Glutamatergic neuron (in vitro differentiated cells): ENCODE results near the gene UBE2E3. TPM values are rescaled to one million over a fixed set of nuclear protein-coding genes. Genes with fewer than 3 reads are reported as not detected.

Source experiments
- DNase-seq: peaks from one replicate; pipeline ENCODE4 v3.0.0; 2022
- H3K27ac Mint-ChIP-seq: one replicate; pipeline ENCODE4 v1.8.0; 2020; ENCODE audit warnings: mild to moderate bottlenecking, mixed read lengths, inconsistent platforms; ENCODE audit not compliant: unreplicated experiment
- H3K27me3 Mint-ChIP-seq: one replicate; pipeline ENCODE4 v1.8.0; 2020; ENCODE audit warnings: mild to moderate bottlenecking, moderate library complexity, mixed read lengths, inconsistent platforms; ENCODE audit not compliant: unreplicated experiment
- H3K36me3 Mint-ChIP-seq: one replicate; pipeline ENCODE4 v1.8.0; 2020; ENCODE audit warnings: mild to moderate bottlenecking, mixed read lengths, inconsistent platforms; ENCODE audit not compliant: unreplicated experiment
- H3K4me1 Mint-ChIP-seq: one replicate; pipeline ENCODE4 v1.8.0; 2020; ENCODE audit warnings: mild to moderate bottlenecking, low read depth, mixed read lengths, inconsistent platforms; ENCODE audit not compliant: unreplicated experiment
- H3K4me3 Mint-ChIP-seq: one replicate; pipeline ENCODE4 v1.8.0; 2020; ENCODE audit warnings: mild to moderate bottlenecking, mixed read lengths, inconsistent platforms; ENCODE audit not compliant: unreplicated experiment
- H3K9me3 Mint-ChIP-seq: one replicate; pipeline ENCODE4 v1.8.0; 2020; ENCODE audit warnings: mild to moderate bottlenecking, moderate library complexity, mixed read lengths, inconsistent platforms; ENCODE audit not compliant: unreplicated experiment
- total RNA-seq: library from RNA; stranded (reverse); fragmentation: NEBNext Ultra II Directional; extraction: Animal tissue kit (Norgen Biotek cat#: 25700); gene quantifications from one replicate; pipeline ENCODE4 v1.2.1, GENCODE V29; 2021; ENCODE audit not compliant: unreplicated experiment
- TF ChIP-seq, protein P1 (sequence below): fragments of 200-600 bp; sonication (generic); IDR thresholded peaks from one replicate; pipeline ENCODE4 v1.5.0; 2021; ENCODE audit not compliant: partially characterized antibody, unreplicated experiment

The UBE2E3 gene
- total RNA-seq, 1 donor from 2014 or later, result 294 TPM

DNA sequence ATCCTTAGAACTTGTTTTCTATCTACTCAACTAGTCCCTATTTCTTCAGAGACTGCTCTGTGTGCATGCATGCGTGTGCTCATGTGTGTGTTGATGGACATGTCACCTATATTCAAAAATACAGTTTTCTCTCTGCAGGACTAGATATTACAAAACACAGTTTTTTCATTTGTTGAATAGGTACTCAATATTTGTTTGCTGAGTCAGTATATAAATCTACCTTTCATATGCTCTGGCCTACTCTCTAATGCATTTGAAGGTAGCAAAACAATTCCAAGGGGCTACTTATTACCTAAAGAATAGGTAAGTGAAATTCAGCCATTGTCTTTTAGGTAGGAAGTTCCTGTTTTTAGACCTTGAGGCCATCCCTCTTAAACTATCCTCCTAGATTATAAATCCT lies 8.6 kb upstream of the UBE2E3 start:
- Mint-ChIP-seq H3K4me3 (no peak overlapping the region), H3K36me3 (no peaks in the 10 kb centered on the region), H3K9me3 (no peaks in the 10 kb centered on the region), H3K27ac (no peak overlapping the region), H3K4me1 (peaks cover 12% of the 10 kb centered on the region), H3K27me3 (no peaks in the 10 kb centered on the region)
- TF ChIP-seq, protein P1, sequence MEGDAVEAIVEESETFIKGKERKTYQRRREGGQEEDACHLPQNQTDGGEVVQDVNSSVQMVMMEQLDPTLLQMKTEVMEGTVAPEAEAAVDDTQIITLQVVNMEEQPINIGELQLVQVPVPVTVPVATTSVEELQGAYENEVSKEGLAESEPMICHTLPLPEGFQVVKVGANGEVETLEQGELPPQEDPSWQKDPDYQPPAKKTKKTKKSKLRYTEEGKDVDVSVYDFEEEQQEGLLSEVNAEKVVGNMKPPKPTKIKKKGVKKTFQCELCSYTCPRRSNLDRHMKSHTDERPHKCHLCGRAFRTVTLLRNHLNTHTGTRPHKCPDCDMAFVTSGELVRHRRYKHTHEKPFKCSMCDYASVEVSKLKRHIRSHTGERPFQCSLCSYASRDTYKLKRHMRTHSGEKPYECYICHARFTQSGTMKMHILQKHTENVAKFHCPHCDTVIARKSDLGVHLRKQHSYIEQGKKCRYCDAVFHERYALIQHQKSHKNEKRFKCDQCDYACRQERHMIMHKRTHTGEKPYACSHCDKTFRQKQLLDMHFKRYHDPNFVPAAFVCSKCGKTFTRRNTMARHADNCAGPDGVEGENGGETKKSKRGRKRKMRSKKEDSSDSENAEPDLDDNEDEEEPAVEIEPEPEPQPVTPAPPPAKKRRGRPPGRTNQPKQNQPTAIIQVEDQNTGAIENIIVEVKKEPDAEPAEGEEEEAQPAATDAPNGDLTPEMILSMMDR, result no peak
- DNase-seq, result no peak

DNA sequence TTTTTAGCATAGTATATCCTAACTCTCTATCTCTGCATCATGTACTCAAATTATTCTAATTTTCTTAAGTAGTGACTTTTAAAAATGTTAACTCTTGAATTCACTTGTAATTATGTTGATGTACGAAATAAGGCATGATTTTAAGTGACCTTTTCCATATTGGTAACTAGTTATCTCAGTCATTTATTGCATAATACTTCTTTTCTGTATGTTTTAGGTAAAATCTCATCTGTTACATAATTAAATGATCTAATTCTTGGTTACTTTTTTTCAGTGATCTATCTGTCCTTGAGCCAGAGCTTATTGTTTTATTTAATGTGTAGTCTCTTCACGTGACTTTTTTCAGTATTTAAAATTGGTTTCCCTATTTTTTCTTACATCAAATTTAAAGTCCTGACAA lies 4.8 kb upstream of the UBE2E3 start:
- Mint-ChIP-seq H3K36me3 (no peaks in the 10 kb centered on the region), H3K27me3 (peaks cover 2% of the 10 kb centered on the region), H3K4me3 (no peak overlapping the region), H3K27ac (no peak overlapping the region), H3K9me3 (no peaks in the 10 kb centered on the region), H3K4me1 (peaks cover 7% of the 10 kb centered on the region)
- DNase-seq, result no peak
- TF ChIP-seq, protein P1, result no peak

DNA sequence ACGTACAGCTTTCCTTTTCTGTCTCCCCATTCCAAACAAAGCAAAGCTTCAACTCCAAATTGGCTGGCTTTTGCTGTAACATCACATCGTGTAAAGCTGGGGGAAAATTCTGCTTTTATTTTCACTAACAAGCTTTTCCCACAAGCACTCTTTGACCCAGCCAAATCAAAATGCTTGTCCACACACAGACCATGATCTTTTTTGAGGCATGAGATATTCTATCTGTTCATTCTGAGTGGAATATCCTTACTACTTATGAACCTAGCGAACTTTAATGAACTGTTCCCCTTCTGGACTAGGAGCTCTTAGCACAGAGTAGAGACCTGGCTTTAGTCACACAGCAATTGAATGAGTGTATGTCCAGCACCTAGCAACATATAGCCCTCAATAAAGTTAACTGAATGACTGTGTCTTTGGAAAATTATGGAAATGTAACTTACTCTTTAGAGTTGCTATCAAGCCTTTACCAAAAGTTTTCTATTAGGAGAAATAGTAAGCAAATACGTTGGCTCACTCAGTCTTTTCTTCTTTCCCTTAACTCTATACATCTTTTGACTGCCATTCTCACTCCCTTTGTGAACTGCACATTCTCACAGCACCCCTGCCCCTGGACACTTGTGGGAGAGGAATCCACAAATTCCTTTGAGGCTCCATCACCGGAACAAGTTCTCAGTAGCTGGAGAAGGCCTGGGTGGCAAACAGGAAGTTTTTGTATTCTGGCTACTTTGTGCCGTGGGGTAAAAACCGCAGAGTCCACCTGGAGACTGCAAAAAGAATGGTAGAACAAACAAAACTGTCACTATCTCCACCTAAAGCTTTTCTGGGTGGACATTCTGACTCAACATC lies 1.3 kb upstream of the UBE2E3 start:
- TF ChIP-seq, protein P1, result no peak
- Mint-ChIP-seq H3K4me3 (peak overlapping the region; percentile 79), H3K4me1 (peaks cover 2% of the 10 kb centered on the region), H3K27ac (peak overlapping the region; percentile 52), H3K9me3 (peaks cover 6% of the 10 kb centered on the region), H3K36me3 (no peaks in the 10 kb centered on the region), H3K27me3 (peaks cover 7% of the 10 kb centered on the region)
- DNase-seq, result no peak

DNA sequence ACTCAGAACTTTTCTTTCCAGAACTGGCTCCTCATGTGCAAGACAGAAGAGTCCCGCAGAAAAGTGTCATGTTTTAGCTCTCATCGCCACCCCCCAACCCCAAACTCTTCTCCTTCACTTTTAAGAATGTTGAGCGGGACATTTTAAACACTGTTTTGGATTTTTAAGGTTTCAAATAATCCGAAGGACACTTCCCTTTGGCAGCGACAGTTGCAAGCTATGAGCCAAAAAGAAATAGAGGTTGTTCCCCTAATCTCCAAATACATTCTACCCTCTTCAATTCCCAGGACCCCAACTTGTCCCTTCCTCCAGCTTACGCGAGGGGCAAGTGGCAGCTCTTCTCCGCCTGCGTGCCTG lies 678 bp upstream of the UBE2E3 start:
- TF ChIP-seq, protein P1, result no peak
- H3K27me3 Mint-ChIP-seq, result peaks cover 7% of the 10 kb centered on the region
- peak overlapping the region; percentile 52 for H3K27ac Mint-ChIP-seq
- H3K9me3 Mint-ChIP-seq, result peaks cover 6% of the 10 kb centered on the region
- DNase-seq, result no peak
- H3K4me3 Mint-ChIP-seq, result peak overlapping the region; percentile 79
- H3K4me1 Mint-ChIP-seq, result peaks cover 5% of the 10 kb centered on the region
- no peaks in the 10 kb centered on the region for H3K36me3 Mint-ChIP-seq
